ENCODE measurements around the gene CASZ1. TPM values are rescaled to one million over a fixed set of nuclear protein-coding genes. Genes with fewer than 3 reads are reported as not detected.

CASZ1 gene
- total RNA-seq, 1 experiment from 2014 or later = 3.9 TPM

DNA sequence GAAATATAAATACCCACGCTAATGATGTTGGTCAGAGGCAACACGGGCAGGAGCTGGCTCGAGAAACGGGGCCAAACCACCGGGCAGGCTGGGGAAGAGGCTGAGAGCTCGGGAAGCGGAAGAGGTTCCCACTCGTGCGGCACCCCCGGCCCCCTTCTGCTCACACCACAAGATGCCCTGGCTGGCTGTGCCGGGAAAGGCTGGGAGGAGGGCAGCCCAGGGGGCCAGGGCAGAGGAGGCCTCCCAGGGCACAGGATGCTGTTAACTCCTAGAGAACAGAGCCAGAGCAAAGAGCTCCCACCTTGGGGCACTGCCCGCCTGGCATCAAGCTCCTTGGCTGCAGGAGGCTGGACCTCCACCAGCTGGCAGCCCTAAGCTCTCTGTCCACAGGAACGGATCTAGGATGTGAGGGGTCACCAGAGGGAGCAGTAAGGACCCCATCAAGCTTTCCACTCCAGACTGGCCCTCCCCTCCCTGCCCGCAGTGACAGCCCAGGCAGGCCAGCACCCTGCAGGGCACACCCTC, 44.8 kb downstream of the CASZ1 start:
- Histone ChIP-seq H2AFZ (ENCODE audit: low read length) (no peak overlapping the region), H3K9me3 (ENCODE audit: control insufficient read depth, low read depth, low read length) (no peaks in the 10 kb centered on the region), H3K23ac (ENCODE audit: insufficient read length, low read depth, low read length) (no peak overlapping the region), H4K91ac (ENCODE audit: insufficient read length, low read depth, low read length) (no peak overlapping the region), H3K27me3 (ENCODE audit: insufficient read depth, low read length) (no peaks in the 10 kb centered on the region), H3K18ac (ENCODE audit: insufficient read length, low read depth, low read length) (no peak overlapping the region), H3K23me2 (ENCODE audit: insufficient read length, low read depth, low read length, poor library complexity, severe bottlenecking) (no peaks in the 10 kb centered on the region), H2AK5ac (ENCODE audit: insufficient read length, low read length) (no peak overlapping the region), H4K8ac (replicated peaks; ENCODE audit: insufficient read length, low read depth, low read length) (no peak overlapping the region), H2BK15ac (ENCODE audit: low read depth, low read length) (no peak overlapping the region), H2BK12ac (ENCODE audit: insufficient read length, low read depth, low read length) (no peak overlapping the region), H3K14ac (ENCODE audit: insufficient read depth, low read length) (no peak overlapping the region), H3K27ac (ENCODE audit: insufficient read length, low read depth, low read length) (no peak overlapping the region), H3T11ph (ENCODE audit: low read length) (no peak overlapping the region), H2BK20ac (ENCODE audit: low read depth, low read length, poor library complexity, severe bottlenecking) (no peak overlapping the region), H3K79me1 (ENCODE audit: insufficient read depth, low read depth, low read length, poor library complexity, severe bottlenecking) (no peaks in the 10 kb centered on the region), H3K4me1 (ENCODE audit: insufficient read depth, low read length) (no peaks in the 10 kb centered on the region), H3K56ac (ENCODE audit: insufficient read length, low read depth, low read length) (no peak overlapping the region), H3K4ac (ENCODE audit: low read depth, low read length) (no peak overlapping the region), H3K4me2 (ENCODE audit: insufficient read depth, insufficient read length, low read length) (no peak overlapping the region), H2BK5ac (ENCODE audit: insufficient read length, low read length) (no peak overlapping the region), H4K5ac (ENCODE audit: insufficient read length, low read depth, low read length) (no peak overlapping the region), H3K9ac (ENCODE audit: extremely low read depth, insufficient read length, low read length) (no peak overlapping the region), H3K79me2 (ENCODE audit: insufficient read depth, low read length) (no peaks in the 10 kb centered on the region), H4K20me1 (ENCODE audit: control insufficient read depth, insufficient read depth, insufficient read length) (no peaks in the 10 kb centered on the region), H2BK120ac (ENCODE audit: low read depth, low read length, poor library complexity, severe bottlenecking) (no peak overlapping the region)
- H3K4me3 Mint-ChIP-seq = no peak overlapping the region
- peaks cover 6 to 8% of the 10 kb centered on the region in 2 experiments for H3K4me1 Mint-ChIP-seq
- H3K27ac Mint-ChIP-seq = no peak overlapping the region
- TF ChIP-seq, protein P1, sequence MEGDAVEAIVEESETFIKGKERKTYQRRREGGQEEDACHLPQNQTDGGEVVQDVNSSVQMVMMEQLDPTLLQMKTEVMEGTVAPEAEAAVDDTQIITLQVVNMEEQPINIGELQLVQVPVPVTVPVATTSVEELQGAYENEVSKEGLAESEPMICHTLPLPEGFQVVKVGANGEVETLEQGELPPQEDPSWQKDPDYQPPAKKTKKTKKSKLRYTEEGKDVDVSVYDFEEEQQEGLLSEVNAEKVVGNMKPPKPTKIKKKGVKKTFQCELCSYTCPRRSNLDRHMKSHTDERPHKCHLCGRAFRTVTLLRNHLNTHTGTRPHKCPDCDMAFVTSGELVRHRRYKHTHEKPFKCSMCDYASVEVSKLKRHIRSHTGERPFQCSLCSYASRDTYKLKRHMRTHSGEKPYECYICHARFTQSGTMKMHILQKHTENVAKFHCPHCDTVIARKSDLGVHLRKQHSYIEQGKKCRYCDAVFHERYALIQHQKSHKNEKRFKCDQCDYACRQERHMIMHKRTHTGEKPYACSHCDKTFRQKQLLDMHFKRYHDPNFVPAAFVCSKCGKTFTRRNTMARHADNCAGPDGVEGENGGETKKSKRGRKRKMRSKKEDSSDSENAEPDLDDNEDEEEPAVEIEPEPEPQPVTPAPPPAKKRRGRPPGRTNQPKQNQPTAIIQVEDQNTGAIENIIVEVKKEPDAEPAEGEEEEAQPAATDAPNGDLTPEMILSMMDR (conservative IDR thresholded peaks at IDR 0.05) = no peak
- no peaks in the 10 kb centered on the region; the same call in none of the 2 replicates for H3K27me3 Mint-ChIP-seq (ENCODE audit: low read depth)
- DNase-seq = no peak
- H3K9me3 Mint-ChIP-seq = no peaks in the 10 kb centered on the region
- no peaks in the 10 kb centered on the region for H3K36me3 Mint-ChIP-seq (ENCODE audit: insufficient read depth in 1 of 3, low read depth in 3 of 3)
- no CpG with 5 or more reads among the region's 14 CpGs for WGBS (ENCODE audit: extremely low coverage, insufficient read length, low lambda C conversion rate)

Data from H9 (cell line).